Stimulated activated CD4-positive, alpha-beta T cell treated with anti-CD3 and anti-CD28 coated beads, Interleukin-1b, Interleukin-23, amount 100 ng/mL, for 4 hours (primary cell): ENCODE results near the gene ZNF564.
"Not testable (repeated sequence)": the region's sequence is repeated elsewhere in the genome, so short reads cannot be mapped to it uniquely, and the experiment has no call there.

Experiments used
- DNase-seq, 2 donors: peaks; one replicate each; pipeline ENCODE4 v3.0.0-alpha.2; 2020; ENCODE audit warnings: low read depth in 2 of 2

ZNF564 gene

DNA sequence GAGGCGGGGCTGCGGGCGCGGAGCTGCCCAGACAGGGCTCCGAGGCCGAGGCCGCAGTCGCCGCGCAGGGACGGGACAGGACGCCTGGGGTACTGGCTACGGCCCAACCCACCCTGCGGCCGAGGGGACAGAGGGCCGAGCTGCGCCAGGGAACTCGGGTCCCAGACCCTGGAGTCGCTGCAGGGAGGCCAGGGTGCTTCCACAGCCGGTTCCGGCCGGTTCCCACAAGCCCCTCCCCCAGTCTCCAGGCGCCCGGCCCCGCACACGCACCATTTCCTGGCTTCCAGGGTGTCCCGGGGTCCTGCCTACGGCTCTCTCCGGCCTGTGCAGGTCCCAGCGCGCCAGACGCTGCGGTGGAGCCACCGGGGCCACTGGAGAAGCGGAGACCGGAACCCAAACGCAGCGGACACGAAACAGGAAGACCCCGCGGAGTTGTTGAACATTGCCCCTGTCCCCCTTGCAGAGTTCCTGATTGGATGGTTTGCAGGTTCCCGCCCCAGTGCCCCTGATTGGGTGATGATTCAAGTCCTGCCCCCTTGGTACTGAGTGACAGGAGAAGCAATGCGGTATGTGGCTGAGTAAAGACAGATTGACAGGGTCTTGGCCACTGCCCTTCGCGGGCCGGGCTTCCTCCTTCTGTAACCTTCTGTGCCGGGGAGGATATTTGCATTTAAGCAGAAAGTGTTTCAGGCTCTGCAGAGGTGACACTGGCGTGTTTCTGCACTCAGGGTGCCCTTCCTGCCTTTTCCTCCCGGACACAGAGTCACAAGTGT lies at the start of gene ZNF564:
Gene ZNF564 (minus strand): TSS at position 423 of the 773 bp plus-strand sequence. CDS start 150 bp downstream, at position 273.
- DNase-seq: peak; percentile 72 to 84

- no peak for DNase-seq
Measured at GRCh38 chr19:12597594-12597993, 46.3 kb upstream of the ZNF564 start.

DNA sequence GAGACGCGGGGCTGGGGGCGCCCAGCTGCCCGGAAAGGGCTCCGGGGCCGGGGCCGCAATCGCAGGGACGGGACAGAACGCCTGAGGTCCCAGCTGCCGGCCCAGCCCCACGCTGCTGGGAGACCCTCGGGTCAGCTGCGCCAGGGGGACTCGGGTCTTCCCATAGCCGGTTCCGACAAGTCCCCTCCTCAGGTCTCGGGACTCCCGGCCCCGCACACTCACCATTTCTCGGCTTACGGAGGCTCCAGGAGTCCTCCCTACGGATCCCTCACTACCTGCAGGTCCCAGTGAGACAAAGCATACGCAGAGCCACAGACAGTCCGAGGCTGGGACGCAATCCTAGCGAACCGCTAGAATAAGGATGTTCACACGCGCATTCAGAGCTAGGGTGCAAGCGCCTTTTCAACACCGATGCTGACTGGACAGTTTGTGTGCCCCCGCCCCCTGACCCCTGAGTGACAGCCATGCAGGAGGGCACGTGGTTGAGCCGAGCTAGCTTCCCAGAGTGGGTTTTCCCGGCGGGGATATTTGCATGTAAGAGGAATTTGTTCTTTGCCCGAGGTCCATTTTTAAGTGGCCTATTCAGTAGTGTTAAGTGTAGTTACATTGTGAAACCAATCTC lies 45.8 kb upstream of the ZNF564 start:
- no peak for DNase-seq

DNA sequence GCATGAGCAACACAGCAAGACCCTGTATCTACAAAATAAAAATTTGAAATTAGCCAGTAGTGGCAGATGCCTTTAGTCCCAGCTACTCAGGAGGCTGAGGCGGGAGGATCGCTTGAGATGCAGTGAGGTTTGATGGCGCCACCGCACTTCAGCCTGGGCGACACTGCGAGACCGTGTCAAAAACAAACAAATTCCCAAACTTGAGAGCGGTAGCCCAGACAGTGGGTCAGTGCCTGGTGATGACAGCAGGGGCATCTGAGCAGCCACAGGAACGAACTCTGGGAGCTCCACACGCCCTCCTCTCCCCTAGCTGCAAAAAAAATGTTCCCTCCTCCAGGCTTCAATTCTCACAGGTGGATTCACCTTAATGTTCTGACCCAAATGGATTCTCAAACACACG lies 45.2 kb upstream of the ZNF564 start:
- DNase-seq: no peak

- DNase-seq: no peak
Measured at GRCh38 chr19:12581100-12581499, 29.8 kb upstream of the ZNF564 start.

DNA sequence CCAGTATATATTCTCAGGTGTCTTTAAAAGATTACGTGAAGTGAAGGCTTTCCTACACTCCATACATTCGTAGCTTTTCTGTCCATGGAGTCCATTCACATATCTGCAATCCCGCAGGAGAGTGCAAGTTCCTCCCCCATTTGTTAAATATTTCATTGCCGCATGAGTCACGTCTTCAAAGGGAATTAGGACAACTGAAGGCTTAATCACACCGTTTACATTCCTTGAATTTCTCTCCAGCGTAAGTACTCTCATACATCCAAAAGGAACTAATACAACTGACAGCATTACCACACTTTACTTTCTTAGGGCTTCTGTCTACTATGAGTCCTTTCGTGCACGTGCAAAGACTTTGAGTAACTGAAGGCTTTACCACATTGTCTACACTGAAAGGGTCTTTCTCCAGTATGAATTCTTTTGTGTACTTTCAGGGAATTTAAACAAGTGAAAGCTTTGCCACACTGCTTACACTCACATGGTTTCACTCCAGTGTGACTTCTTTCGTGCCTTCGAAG lies 29.0 kb upstream of the ZNF564 start:
- no peak for DNase-seq

- no peak for DNase-seq
Measured at GRCh38 chr19:12578641-12579040, 27.4 kb upstream of the ZNF564 start.

- DNase-seq: no peak
Measured at GRCh38 chr19:12574036-12574435, 22.8 kb upstream of the ZNF564 start.

DNA sequence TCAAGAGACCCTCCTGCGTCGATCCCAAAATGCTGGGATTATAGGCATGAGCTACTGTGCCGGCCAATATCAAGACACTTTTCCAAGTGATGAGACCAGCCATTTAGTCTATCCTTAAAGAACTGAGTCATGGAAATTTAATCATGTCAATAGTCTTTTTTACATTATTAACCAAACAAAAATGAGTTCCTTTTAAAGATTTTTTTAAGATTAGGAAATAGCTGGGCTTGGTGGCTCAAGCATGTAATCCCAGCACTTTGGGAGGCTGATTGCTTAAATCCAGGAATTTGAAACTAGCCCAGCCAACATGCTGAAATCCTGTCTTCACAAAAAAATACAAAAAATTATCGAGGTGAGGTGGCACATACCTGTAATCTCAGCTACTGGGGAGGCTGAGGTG lies 16.7 kb upstream of the ZNF564 start:
- no peak for DNase-seq

GRCh38 chr19:12566380-12566779 lies 15.1 kb upstream of the ZNF564 start:
- not testable (repeated sequence) for DNase-seq

DNA sequence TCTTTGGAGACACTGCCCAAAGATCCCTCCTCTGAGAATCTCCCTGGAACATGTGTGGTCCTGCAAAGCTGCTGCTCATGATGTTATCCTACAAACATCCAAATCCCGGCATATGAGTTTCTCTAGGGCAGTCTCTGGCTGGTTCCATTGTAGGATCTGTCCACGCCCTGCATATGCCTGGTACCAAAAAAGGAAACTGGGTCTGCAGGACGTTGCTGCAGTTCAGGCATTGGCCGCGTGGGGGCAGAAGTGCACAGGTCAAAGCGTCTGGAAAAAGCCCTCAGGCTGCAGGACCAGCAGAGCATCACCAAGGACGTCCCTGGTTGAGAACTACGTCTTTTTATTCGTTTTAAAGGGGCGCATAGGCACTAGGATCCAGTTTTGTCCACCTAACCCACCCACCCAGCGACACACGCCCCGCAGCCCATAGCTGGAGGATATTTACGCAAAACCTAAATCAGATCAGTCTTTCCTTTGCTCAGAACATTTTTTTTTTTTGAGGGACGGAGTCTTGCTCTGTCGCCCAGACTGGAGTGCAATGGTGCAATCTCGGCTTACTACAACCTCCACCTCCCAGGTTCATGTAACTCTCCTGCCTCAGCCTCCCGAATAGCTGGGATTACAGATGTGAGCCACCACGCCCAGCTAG lies 12.9 kb upstream of the ZNF564 start:
- peak; percentile 93 for DNase-seq

DNA sequence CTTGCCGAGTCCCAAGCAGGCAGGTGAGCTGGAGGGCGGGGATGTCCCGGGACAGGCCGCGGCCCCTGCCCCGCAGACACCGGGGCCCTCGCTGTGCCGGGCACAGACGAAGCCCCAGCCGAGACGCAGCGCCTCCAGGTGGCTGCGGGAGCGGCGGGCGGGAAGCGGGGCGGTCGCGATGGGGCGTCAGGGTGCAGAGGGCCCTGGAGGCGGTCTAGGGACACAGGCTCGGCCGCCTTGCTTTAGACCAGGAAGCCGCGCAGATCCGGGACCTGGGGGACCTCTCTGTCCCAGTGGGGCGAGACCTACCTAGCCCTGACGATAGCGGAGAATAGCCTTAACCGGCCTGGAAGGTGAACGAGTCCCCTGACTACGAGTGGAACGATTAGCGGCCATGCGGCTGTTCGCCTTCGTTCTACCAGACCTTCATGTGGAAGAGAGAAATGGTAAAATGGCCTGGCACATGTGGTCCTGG lies 4.2 kb upstream of the ZNF564 start:
- DNase-seq: no peak

DNA sequence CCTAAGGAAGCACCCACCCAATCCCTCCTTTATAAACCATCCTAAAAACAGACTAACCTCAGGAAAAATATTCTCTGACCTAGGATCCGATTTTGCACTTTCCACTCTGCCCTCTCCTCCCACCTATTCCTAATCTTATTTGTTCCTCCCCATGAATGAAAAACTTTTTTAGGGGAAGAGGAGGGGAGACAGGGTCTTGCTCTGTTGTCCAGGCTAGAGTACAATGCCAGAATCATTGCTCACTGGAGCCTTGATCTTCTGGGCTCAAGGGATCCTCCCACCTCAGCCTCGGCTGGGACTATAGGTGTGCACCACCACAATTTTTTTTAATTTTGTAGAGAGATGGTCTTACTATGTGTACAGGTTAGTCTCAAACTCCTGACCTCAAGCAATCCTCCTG lies 4.4 kb downstream of the ZNF564 start:
- DNase-seq: no peak

- no peak for DNase-seq
Measured at GRCh38 chr19:12546068-12546467, 5.2 kb downstream of the ZNF564 start.

- DNase-seq: no peak
Measured at GRCh38 chr19:12545267-12545666, 6.0 kb downstream of the ZNF564 start.

DNA sequence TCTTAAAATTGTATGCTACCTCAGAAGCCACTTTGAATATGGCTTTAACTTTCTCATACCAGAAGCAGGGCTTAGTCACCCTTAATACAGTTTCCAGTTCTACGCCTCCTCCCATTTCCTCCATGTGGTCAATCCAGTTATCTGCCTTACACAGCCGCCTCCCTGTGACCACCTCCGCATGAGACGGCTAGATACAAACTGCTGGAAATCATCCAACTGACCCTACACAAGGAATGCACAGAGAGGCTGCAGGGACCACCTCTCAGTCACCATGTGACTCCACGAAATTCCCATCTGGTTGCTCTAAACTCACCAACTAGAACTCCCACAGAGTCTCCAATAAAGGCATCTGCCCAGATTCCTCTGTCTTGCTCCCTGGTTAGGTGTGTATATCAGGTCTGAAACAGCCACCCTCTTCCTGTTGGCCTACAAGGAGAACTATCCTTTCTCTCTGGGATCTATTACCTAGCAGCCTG lies 6.8 kb downstream of the ZNF564 start:
- no peak for DNase-seq

GRCh38 chr19:12543855-12544254 lies 7.4 kb downstream of the ZNF564 start:
- DNase-seq: no peak

DNA sequence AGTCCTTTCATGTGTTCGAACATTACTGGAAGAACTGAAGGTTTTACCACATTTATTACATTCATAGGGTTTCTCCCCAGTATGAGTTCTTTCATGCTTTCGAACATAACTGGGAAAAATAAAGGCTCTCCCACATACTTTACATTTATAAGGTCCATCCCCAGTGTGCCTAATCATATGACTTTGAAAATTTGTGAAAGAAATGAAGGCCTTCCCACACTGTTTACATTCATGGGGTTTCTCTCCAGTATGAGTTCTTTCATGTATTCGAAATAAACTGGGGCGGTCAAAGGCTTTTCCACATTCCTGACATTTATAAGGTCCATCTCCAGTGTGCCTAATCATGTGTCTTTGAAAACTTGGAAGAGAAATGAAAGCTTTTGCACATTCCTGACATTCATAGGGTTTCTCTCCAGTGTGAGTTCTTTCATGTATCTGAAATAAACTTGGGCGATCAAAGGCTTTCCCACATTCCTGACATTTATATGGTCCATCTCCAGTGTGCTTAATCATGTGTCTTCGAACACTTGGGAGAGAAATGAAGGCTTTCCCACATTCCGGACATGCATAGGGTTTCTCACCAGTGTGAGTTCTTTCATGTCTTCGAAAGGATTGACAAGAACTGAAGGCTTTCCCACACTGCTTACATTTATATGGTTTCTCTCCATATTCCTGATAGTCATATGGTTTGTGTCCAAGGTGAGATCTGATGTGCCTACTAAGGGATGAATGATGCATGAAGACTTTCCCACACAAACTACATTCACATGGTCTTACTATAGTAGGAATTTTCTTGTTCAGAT lies 24.0 kb downstream of the ZNF564 start:
- DNase-seq: no peak

DNA sequence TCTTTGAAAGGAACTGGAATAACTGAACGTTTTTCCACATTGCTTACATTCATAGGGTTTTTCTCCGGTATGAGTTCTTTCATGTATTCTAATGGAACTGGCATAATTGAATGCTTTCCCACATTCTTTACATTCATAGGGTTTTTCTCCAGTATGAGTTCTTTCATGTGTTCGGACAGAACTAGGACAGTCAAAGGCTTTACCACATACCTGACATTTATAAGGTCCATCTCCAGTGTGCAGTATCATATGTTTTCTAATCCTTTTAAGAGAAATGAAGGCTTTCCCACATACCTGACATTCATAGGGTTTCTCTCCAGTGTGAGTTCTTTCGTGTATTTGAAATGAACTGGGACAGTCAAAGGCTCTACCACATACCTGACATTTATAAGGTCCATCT lies 24.7 kb downstream of the ZNF564 start:
- no peak for DNase-seq

GRCh38 chr19:12521996-12522395 lies 29.3 kb downstream of the ZNF564 start:
- DNase-seq: no peak

- no peak for DNase-seq
Measured at GRCh38 chr19:12513531-12514061, 37.7 kb downstream of the ZNF564 start.
